Panc1 (cell line): Measurements from ENCODE around the gene RPS27L. TPM values are rescaled to one million over a fixed set of nuclear protein-coding genes. Genes with fewer than 3 reads are reported as not detected.

Experiments
- ATAC-seq: fragments of 200-7000 bp; cut with Tn5 transposase; 2 replicates; pipeline ENCODE4 v1.9.1; 2020; ENCODE audit warnings: mild to moderate bottlenecking, moderate library complexity
- BruUV-seq: library from RNA; stranded (reverse); fragments of 400-500 nt; replicated peaks from 2 replicates; lab custom pipeline; 2021; lab: Mats Ljungman, UMichigan
- CTCF ChIA-PET: fragments of 300-600 bp; sonication (Branson Sonifier 250); formaldehyde crosslinking; loops from one replicate; lab custom pipeline; 2022; ENCODE audit warnings: antibody characterized with exemption; lab: Charles Lee
- POLR2A ChIA-PET: fragments of 300-600 bp; sonication (Branson Sonifier 250); formaldehyde crosslinking; loops from one replicate; lab custom pipeline; 2022; ENCODE audit warnings: antibody characterized with exemption; lab: Charles Lee
- DNase-seq: peaks from one replicate; pipeline ENCODE4 v3.0.0-alpha.2; 2010; ENCODE audit warnings: low read depth, low spot score
- H3K27ac ChIP-seq: 2 replicates; pipeline ENCODE4 v1.5.1; 2011; ENCODE audit warnings: mild to moderate bottlenecking, low read length, inconsistent platforms
- H3K27me3 ChIP-seq: fragments of 200-500 bp; sonication (Bioruptor generic); 2 replicates; pipeline ENCODE4 v1.6.0; 2014; ENCODE audit warnings: low read length, inconsistent platforms; ENCODE audit not compliant: control insufficient read depth, insufficient read depth
- H3K36me3 ChIP-seq: fragments of 200-500 bp; sonication (Bioruptor generic); 2 replicates; pipeline ENCODE4 v1.5.1; 2014; ENCODE audit warnings: inconsistent platforms, mild to moderate bottlenecking, low read length, moderate library complexity; ENCODE audit not compliant: control insufficient read depth, insufficient read depth
- H3K4me1 ChIP-seq: 2 replicates; pipeline ENCODE4 v1.5.1; 2011; ENCODE audit warnings: inconsistent platforms, mild to moderate bottlenecking, low read length, moderate library complexity; ENCODE audit not compliant: control insufficient read depth, insufficient read depth
- H3K4me3 ChIP-seq, 2 experiments: 2 replicates each; pipeline ENCODE4 v1.5.1; 2011 to 2012; ENCODE audit warnings: low read depth in 2 of 2, low read length in 2 of 2, mild to moderate bottlenecking in 2 of 2, inconsistent platforms in 1 of 2, moderate library complexity in 1 of 2
- H3K9me3 ChIP-seq: fragments of 200-500 bp; sonication (Bioruptor generic); 2 replicates; pipeline ENCODE4 v1.5.1; 2014; ENCODE audit warnings: low read depth, mild to moderate bottlenecking, inconsistent platforms, low read length, moderate library complexity; ENCODE audit not compliant: control insufficient read depth, insufficient read depth
- CTCF ChIP-seq: fragments of 450-650 bp; IDR thresholded peaks from 2 replicates; pipeline ENCODE4 v1.5.1; 2017; ENCODE audit warnings: mild to moderate bottlenecking
- POLR2AphosphoS5 ChIP-seq: IDR thresholded peaks from 2 replicates; pipeline ENCODE4 v1.6.1; 2012; ENCODE audit warnings: mild to moderate bottlenecking, low read depth, low read length, moderate library complexity
- SIN3A ChIP-seq: IDR thresholded peaks from 2 replicates; pipeline ENCODE4 v1.6.1; 2012; ENCODE audit warnings: low read depth, mild to moderate bottlenecking, low read length, moderate library complexity, borderline replicate concordance; ENCODE audit not compliant: insufficient read depth
- TCF7L2 ChIP-seq: IDR thresholded peaks from 2 replicates; pipeline ENCODE4 v1.6.1; 2011; ENCODE audit warnings: mild to moderate bottlenecking, low read depth, low read length, inconsistent platforms
- in situ Hi-C: cut with HindIII; loops from 2 replicates; pipeline ENCODE4 v1.10.0; 2016; ENCODE audit warnings: low sequenced_read_pairs, low pct_unique_long_range_greater_than_20kb
- intact Hi-C: fragments of 100-400 bp; cut with micrococcal nuclease; formaldehyde crosslinking; loops from one replicate; pipeline ENCODE4 v1.10.0; 2022; ENCODE audit not compliant: unreplicated experiment
- total RNA-seq: library from RNA; stranded (reverse); gene quantifications from one replicate; pipeline ENCODE4 v1.2.1, GENCODE V29; 2021; ENCODE audit not compliant: unreplicated experiment
- TF ChIP-seq, protein P1 (sequence below), 2 experiments: IDR thresholded peaks; 2 replicates each; pipeline ENCODE4 v1.6.1; 2011 to 2012; ENCODE audit warnings: low read depth in 2 of 2, control low read depth in 1 of 2, low read length in 1 of 2, mild to moderate bottlenecking in 1 of 2, moderate library complexity in 1 of 2; ENCODE audit not compliant: insufficient read depth in 1 of 2

RPS27L gene
- total RNA-seq, 1 experiment from 2014 or later, result 61.3 TPM

DNA sequence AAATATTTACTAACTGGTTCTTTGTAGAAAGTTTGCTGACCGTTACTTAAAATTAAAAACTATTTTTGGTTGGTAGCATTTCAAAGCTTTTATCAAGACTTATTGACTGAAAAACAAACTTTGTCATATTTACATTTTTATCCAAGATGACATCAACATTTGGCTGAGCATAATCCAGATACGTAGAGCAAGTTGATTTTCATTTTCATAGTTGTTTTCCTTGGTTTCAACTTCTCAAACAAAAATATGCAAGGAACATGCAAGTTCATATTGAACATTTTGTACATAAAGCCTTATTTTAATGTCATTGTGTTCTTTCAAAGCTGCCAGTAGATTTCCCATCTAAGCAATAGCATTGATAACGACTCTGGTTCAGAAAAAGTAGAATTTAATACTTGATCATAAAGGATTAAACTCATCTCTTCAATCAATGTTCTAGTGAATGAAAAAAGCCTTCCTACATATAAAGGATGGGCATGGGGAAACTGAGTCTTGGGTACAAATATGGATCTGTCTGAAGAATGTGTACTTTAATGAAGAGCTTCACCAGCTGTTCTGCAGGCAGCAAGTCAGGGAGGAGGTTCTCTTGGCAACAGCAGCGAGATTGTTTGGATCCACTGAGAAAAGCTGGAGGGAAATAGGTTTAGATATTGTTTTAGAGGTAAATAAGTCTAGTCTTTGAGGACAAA, 37.7 kb upstream of the RPS27L start:
- DNase-seq (no peak), ATAC-seq (no peak)
- Histone ChIP-seq H3K27me3 (no peaks in the 10 kb centered on the region), H3K36me3 (no peaks in the 10 kb centered on the region), H3K27ac (no peak overlapping the region), H3K4me1 (peaks cover 22% of the 10 kb centered on the region; the same call in 1 of the 2 replicates), H3K9me3 (no peaks in the 10 kb centered on the region), H3K4me3 (no peak overlapping the region)
- ChIA-PET CTCF (interaction anchor here (0.6 kb wide), 1 partner anchor 645 kb away, joined by 4 read pairs; no protein-coding TSS in a partner anchor), POLR2A (no interaction called here)
- no TSS peak for BruUV-seq
- intact Hi-C loops, result no loop called here
- TF ChIP-seq SIN3A (no peak), TCF7L2 (no peak), CTCF (no peak), POLR2AphosphoS5 (no peak)
- TF ChIP-seq, protein P1, sequence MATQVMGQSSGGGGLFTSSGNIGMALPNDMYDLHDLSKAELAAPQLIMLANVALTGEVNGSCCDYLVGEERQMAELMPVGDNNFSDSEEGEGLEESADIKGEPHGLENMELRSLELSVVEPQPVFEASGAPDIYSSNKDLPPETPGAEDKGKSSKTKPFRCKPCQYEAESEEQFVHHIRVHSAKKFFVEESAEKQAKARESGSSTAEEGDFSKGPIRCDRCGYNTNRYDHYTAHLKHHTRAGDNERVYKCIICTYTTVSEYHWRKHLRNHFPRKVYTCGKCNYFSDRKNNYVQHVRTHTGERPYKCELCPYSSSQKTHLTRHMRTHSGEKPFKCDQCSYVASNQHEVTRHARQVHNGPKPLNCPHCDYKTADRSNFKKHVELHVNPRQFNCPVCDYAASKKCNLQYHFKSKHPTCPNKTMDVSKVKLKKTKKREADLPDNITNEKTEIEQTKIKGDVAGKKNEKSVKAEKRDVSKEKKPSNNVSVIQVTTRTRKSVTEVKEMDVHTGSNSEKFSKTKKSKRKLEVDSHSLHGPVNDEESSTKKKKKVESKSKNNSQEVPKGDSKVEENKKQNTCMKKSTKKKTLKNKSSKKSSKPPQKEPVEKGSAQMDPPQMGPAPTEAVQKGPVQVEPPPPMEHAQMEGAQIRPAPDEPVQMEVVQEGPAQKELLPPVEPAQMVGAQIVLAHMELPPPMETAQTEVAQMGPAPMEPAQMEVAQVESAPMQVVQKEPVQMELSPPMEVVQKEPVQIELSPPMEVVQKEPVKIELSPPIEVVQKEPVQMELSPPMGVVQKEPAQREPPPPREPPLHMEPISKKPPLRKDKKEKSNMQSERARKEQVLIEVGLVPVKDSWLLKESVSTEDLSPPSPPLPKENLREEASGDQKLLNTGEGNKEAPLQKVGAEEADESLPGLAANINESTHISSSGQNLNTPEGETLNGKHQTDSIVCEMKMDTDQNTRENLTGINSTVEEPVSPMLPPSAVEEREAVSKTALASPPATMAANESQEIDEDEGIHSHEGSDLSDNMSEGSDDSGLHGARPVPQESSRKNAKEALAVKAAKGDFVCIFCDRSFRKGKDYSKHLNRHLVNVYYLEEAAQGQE (IDR thresholded peaks at IDR 0.05; ENCODE audit: insufficient read depth in 1 of 2, low read depth in 2 of 2, low read length in 1 of 2), result 0 out of 4 replicates have a peak, but pooled peaks of 1 of the 2 experiments have one; percentile 17
- in situ Hi-C loops, result no loop called here

- POLR2A ChIA-PET, result no interaction called here
- CTCF ChIA-PET, result interaction anchor here (0.6 kb wide), 1 partner anchor 645 kb away, joined by 4 read pairs; no protein-coding TSS in a partner anchor
- no peak for TF ChIP-seq SIN3A
- TF ChIP-seq, protein P1 (IDR thresholded peaks at IDR 0.05; ENCODE audit: insufficient read depth in 1 of 2, low read depth in 2 of 2, low read length in 1 of 2), result no peak
- ATAC-seq (no peak), DNase-seq (no peak)
- no peak overlapping the region for H3K4me3 ChIP-seq
- in situ Hi-C loops, result no loop called here
- H3K27ac ChIP-seq, result no peak overlapping the region
- intact Hi-C loops, result no loop called here
- no TSS peak for BruUV-seq
- no peaks in the 10 kb centered on the region; the same call in 1 of the 2 replicates for H3K36me3 ChIP-seq
- peaks cover 22% of the 10 kb centered on the region; the same call in 1 of the 2 replicates for H3K4me1 ChIP-seq
- H3K27me3 ChIP-seq, result no peaks in the 10 kb centered on the region
- no peaks in the 10 kb centered on the region for H3K9me3 ChIP-seq
These were observed 37.0 kb upstream of the RPS27L start for GRCh38 chr15:63194302-63194701.
